Calu3 (cell line): ENCODE data around the gene GLMN. TPM values are rescaled to one million over a fixed set of nuclear protein-coding genes. Genes with fewer than 3 reads are reported as not detected.

ENCODE experiments used
- BruUV-seq: library from RNA; stranded (reverse); fragments of 400-500 nt; replicated peaks from 2 replicates; lab custom pipeline; 2021; lab: Mats Ljungman, UMichigan
- CTCF ChIA-PET: fragments of 300-600 bp; sonication (Branson Sonifier 250); formaldehyde crosslinking; loops from one replicate; lab custom pipeline; 2022; ENCODE audit warnings: antibody characterized with exemption; lab: Charles Lee
- DNase-seq: peaks from one replicate; pipeline ENCODE4 v3.0.0; 2022
- H3K27ac Mint-ChIP-seq: one replicate; pipeline ENCODE4 v1.8.0; 2022; ENCODE audit warnings: mixed read lengths; ENCODE audit not compliant: unreplicated experiment
- H3K27me3 Mint-ChIP-seq: one replicate; pipeline ENCODE4 v1.8.0; 2022; ENCODE audit warnings: mixed read lengths; ENCODE audit not compliant: unreplicated experiment
- H3K36me3 Mint-ChIP-seq: one replicate; pipeline ENCODE4 v1.8.0; 2022; ENCODE audit warnings: mild to moderate bottlenecking, moderate library complexity, mixed read lengths; ENCODE audit not compliant: insufficient read depth, unreplicated experiment
- H3K4me1 Mint-ChIP-seq: one replicate; pipeline ENCODE4 v1.8.0; 2022; ENCODE audit warnings: mild to moderate bottlenecking, low read depth, mixed read lengths; ENCODE audit not compliant: unreplicated experiment
- H3K4me3 Mint-ChIP-seq: one replicate; pipeline ENCODE4 v1.8.0; 2022; ENCODE audit warnings: mild to moderate bottlenecking, low read depth, moderate library complexity, mixed read lengths; ENCODE audit not compliant: unreplicated experiment
- H3K9me3 Mint-ChIP-seq: one replicate; pipeline ENCODE4 v1.8.0; 2022; ENCODE audit warnings: low read depth, mixed read lengths; ENCODE audit not compliant: unreplicated experiment
- intact Hi-C: fragments of 100-400 bp; cut with micrococcal nuclease; formaldehyde crosslinking; loops from one replicate; pipeline ENCODE4 v1.10.0; 2022; ENCODE audit not compliant: unreplicated experiment
- total RNA-seq: library from RNA; stranded (reverse); gene quantifications from 2 replicates; pipeline ENCODE4 v1.2.3, GENCODE V29; 2022
- TF ChIP-seq, protein P1 (sequence below): fragments of 200-600 bp; IDR thresholded peaks from one replicate; pipeline ENCODE4 v1.8.0; 2022; ENCODE audit warnings: antibody characterized with exemption; ENCODE audit not compliant: unreplicated experiment

Gene GLMN
- total RNA-seq, 1 experiment from 2014 or later, result 13.3 TPM

DNA sequence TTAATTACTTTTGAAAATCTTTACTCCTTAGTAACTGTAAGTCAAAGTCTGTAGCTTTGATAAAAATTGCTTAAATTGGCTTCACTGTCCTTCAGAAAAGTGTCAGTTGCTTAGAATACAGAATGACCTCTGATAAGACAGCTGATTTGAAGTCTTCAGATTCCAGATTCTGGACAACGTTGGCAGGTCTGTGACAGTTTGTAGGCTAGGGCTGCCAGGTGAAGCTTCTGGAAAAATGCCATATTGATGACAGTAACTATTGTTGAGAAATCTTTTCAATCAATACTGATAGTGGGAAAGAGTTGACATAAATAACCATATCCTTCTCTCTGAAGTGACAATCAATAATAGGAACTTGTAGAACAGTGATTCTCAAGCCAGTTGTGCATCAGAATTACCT lies 41.4 kb upstream of the GLMN start:
- BruUV-seq, result no TSS peak
- H3K4me3 Mint-ChIP-seq, result no peak overlapping the region
- H3K36me3 Mint-ChIP-seq, result peaks cover 20% of the 10 kb centered on the region
- TF ChIP-seq, protein P1, sequence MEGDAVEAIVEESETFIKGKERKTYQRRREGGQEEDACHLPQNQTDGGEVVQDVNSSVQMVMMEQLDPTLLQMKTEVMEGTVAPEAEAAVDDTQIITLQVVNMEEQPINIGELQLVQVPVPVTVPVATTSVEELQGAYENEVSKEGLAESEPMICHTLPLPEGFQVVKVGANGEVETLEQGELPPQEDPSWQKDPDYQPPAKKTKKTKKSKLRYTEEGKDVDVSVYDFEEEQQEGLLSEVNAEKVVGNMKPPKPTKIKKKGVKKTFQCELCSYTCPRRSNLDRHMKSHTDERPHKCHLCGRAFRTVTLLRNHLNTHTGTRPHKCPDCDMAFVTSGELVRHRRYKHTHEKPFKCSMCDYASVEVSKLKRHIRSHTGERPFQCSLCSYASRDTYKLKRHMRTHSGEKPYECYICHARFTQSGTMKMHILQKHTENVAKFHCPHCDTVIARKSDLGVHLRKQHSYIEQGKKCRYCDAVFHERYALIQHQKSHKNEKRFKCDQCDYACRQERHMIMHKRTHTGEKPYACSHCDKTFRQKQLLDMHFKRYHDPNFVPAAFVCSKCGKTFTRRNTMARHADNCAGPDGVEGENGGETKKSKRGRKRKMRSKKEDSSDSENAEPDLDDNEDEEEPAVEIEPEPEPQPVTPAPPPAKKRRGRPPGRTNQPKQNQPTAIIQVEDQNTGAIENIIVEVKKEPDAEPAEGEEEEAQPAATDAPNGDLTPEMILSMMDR, result no peak
- intact Hi-C loops, result no loop called here
- H3K27me3 Mint-ChIP-seq, result no peaks in the 10 kb centered on the region
- H3K27ac Mint-ChIP-seq, result no peak overlapping the region
- no peaks in the 10 kb centered on the region for H3K9me3 Mint-ChIP-seq
- no peak for DNase-seq
- H3K4me1 Mint-ChIP-seq, result no peaks in the 10 kb centered on the region
- CTCF ChIA-PET, result no interaction called here

DNA sequence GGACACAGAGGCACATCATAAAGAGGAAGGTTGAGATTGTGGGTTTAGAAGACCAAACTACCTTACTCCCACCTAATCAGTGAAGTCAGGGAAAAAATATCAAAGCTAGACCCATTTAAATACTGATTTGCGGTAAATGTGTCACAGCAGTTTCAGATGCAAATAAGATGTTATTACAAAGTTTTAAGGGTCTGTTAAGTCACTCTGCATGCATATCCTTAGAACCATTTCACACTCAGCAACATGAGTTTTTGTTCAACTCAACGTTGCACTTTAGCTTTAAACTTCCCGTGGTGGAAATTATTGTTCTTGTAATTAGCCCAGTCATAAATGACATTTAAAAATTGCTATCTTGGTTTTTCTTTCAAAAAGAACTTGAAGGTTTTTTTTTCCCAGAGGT lies 34.9 kb upstream of the GLMN start:
- BruUV-seq, result no TSS peak
- CTCF ChIA-PET, result no interaction called here
- Mint-ChIP-seq H3K9me3 (no peaks in the 10 kb centered on the region), H3K27ac (no peak overlapping the region), H3K36me3 (peaks cover 11% of the 10 kb centered on the region), H3K27me3 (no peaks in the 10 kb centered on the region), H3K4me1 (no peaks in the 10 kb centered on the region), H3K4me3 (no peak overlapping the region)
- intact Hi-C loops, result no loop called here
- TF ChIP-seq, protein P1, result no peak
- DNase-seq, result no peak

DNA sequence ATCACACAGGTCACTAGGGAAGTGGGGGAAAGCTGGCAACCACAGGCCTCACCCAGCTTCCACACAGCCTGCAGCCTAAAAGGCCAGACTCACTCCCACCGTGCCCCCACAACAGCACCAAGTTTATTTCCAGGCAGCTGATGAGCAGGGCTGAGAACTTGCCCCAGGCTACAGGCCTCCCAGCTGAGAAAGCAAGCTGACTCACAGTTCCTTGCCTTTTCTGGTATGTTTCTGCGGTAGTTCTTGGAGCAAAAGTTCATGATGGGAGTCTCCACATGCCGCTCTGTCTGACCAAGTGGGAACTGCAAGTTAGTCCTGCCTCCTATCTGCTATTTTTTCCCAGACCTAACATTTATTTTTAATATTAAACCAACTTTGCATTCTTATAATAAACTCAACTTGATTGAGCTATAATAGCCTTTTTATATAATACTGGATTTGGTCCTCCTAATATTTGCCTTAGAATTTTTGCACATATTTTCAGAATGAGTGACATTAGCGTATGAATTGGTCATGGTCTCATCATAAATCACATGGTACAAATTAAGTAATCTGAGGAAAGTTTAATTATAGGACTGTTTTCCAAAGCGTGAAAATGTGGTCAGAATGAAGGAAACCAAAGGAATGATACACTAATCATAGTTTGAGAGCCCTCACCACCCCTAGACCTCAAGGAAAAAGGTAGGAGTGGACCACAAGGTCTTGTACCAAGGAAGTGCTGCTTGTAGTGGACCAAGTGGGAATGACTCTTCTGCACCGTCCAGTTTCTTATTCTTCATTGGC lies 30.8 kb upstream of the GLMN start:
- TF ChIP-seq, protein P1, result no peak
- DNase-seq, result no peak
- CTCF ChIA-PET, result interaction anchor here (0.5 to 0.6 kb wide), 2 partner anchors 27 to 36 kb away, joined by 3 read pairs; no protein-coding TSS in a partner anchor
- BruUV-seq, result no TSS peak
- H3K27ac Mint-ChIP-seq, result no peak overlapping the region
- H3K9me3 Mint-ChIP-seq, result peaks cover 8% of the 10 kb centered on the region
- intact Hi-C loops, result no loop called here
- H3K27me3 Mint-ChIP-seq, result no peaks in the 10 kb centered on the region
- peaks cover 6% of the 10 kb centered on the region for H3K36me3 Mint-ChIP-seq
- no peak overlapping the region for H3K4me3 Mint-ChIP-seq
- no peaks in the 10 kb centered on the region for H3K4me1 Mint-ChIP-seq

DNA sequence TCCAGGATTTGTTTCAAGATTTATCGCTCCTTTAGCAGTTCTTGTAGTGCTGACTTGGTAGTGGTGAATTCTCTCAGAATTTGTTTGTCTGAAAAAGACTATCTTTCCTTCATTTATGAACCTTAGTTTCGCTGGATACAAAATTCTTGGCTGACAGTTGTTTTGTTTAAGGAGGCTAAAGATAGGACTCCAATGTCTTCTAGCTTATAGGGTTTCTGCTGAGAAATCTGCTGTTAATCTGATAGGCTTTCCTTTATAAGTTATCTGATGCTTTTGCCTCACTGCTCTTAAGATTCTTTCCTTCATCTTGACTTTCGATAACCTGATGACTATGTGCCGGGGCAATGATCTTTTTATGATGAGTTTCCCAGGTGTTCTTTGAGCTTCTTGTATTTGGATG lies 29.0 kb upstream of the GLMN start:
- Mint-ChIP-seq H3K36me3 (no peaks in the 10 kb centered on the region), H3K4me3 (no peak overlapping the region), H3K9me3 (peaks cover 8% of the 10 kb centered on the region), H3K4me1 (no peaks in the 10 kb centered on the region), H3K27me3 (no peaks in the 10 kb centered on the region), H3K27ac (no peak overlapping the region)
- no peak for DNase-seq
- CTCF ChIA-PET, result no interaction called here
- no TSS peak for BruUV-seq
- TF ChIP-seq, protein P1, result no peak
- intact Hi-C loops, result no loop called here
